SU-DHL-6 (cell line): Measurements from ENCODE around the gene GALNT11.

ENCODE experiments used
- H2AFZ ChIP-seq: fragments of 200-600 bp; sonication (generic); 2 replicates; pipeline ENCODE4 v1.6.1; 2014; ENCODE audit warnings: low read depth, mild to moderate bottlenecking, moderate library complexity, mixed read lengths, antibody characterized with exemption, low read length; ENCODE audit not compliant: severe bottlenecking
- H3F3A ChIP-seq: fragments of 200-600 bp; shearing (Covaris generic); 2 replicates; pipeline ENCODE4 v1.6.0; 2016; ENCODE audit warnings: antibody characterized with exemption, mild to moderate bottlenecking; ENCODE audit not compliant: insufficient read depth
- H3K27ac ChIP-seq: fragments of 200-600 bp; sonication (generic); 2 replicates; pipeline ENCODE4 v1.5.1; 2016; ENCODE audit warnings: low read depth, mild to moderate bottlenecking, low read length, moderate library complexity, mixed read lengths
- H3K27me3 ChIP-seq: fragments of 200-600 bp; sonication (generic), shearing (Covaris generic); 2 replicates; pipeline ENCODE4 v1.6.0; 2014; ENCODE audit warnings: mild to moderate bottlenecking, low read length
- H3K36me3 ChIP-seq: fragments of 200-600 bp; sonication (generic); 2 replicates; pipeline ENCODE4 v1.6.1; 2014; ENCODE audit warnings: mild to moderate bottlenecking, low read length, mixed read lengths
- H3K4me2 ChIP-seq: fragments of 300-600, 200-600 bp; shearing (Covaris generic), sonication (generic); 2 replicates; pipeline ENCODE4 v1.6.0; 2014; ENCODE audit warnings: low read length, low read depth, mild to moderate bottlenecking; ENCODE audit not compliant: poor library complexity, severe bottlenecking
- H3K4me3 ChIP-seq: fragments of 200-600 bp; sonication (generic); 2 replicates; pipeline ENCODE4 v1.5.1; 2014; ENCODE audit warnings: antibody characterized with exemption, low read length, mild to moderate bottlenecking, mixed read lengths; ENCODE audit not compliant: insufficient read depth, poor library complexity, severe bottlenecking
- H3K79me2 ChIP-seq: fragments of 200-600 bp; sonication (generic); 2 replicates; pipeline ENCODE4 v1.6.1; 2014; ENCODE audit warnings: mild to moderate bottlenecking, low read length, moderate library complexity; ENCODE audit not compliant: insufficient read depth
- H3K9ac ChIP-seq: fragments of 200-600 bp; sonication (generic); 2 replicates; pipeline ENCODE4 v1.7.0; 2014; ENCODE audit warnings: mild to moderate bottlenecking, low read length
- H3K9me2 ChIP-seq: fragments of 200-600 bp; sonication (generic); replicated peaks from 2 replicates; pipeline ENCODE4 v1.6.1; 2014; ENCODE audit warnings: low read length; ENCODE audit not compliant: insufficient read depth
- H3K9me3 ChIP-seq: fragments of 200-600 bp; sonication (generic); 2 replicates; pipeline ENCODE4 v1.6.1; 2014; ENCODE audit warnings: low read length, mixed read lengths; ENCODE audit not compliant: insufficient read depth
- H4K20me1 ChIP-seq: fragments of 200-600 bp; sonication (generic); 2 replicates; pipeline ENCODE4 v1.6.1; 2014; ENCODE audit warnings: low read depth, mild to moderate bottlenecking, antibody characterized with exemption, low read length, moderate library complexity, mixed read lengths
- CTCF ChIP-seq: fragments of 200-600 bp; sonication (generic); IDR thresholded peaks from one replicate; pipeline ENCODE4 v1.5.1; 2017; ENCODE audit warnings: antibody characterized with exemption, mild to moderate bottlenecking, low read length, moderate library complexity; ENCODE audit not compliant: insufficient read depth, poor library complexity, severe bottlenecking
- EZH2phosphoT487 ChIP-seq: fragments of 200-600 bp; sonication (generic), shearing (Covaris generic); conservative IDR thresholded peaks from 2 replicates; pipeline ENCODE4 v1.6.1; 2018; ENCODE audit warnings: mild to moderate bottlenecking, antibody characterized with exemption, low read length, moderate library complexity, mixed read lengths

The GALNT11 gene

DNA sequence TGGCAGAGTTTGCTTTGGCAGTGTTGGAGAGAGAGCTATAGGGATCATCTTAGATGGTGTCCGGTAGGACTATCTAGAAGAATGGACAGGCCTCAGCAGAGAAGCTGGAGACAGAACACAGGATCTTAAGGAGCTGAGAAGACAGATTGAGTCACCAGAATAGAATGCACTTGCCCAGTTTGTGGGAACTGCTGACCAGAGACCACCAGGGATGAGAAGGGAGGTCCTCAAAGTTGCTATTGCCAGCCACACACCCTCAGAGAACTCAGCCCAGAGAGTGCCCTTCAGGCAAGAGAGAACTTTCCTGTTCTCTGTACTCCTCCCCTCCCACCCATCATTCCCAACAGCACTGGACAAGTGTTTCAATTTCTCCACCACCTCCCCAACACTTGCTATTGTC, 25.3 kb upstream of the GALNT11 start:
- no peak overlapping the region for H3K4me3 ChIP-seq
- H3K9me2 ChIP-seq = no peaks in the 10 kb centered on the region
- no peak overlapping the region for H3K9ac ChIP-seq
- no peak overlapping the region for H3K27ac ChIP-seq
- no peaks in the 10 kb centered on the region for H4K20me1 ChIP-seq
- no peaks in the 10 kb centered on the region for H3F3A ChIP-seq
- H3K36me3 ChIP-seq = no peaks in the 10 kb centered on the region
- no peak overlapping the region for H2AFZ ChIP-seq
- TF ChIP-seq CTCF = no peak
- no peak for TF ChIP-seq EZH2phosphoT487
- H3K79me2 ChIP-seq = no peaks in the 10 kb centered on the region
- H3K9me3 ChIP-seq = no peaks in the 10 kb centered on the region
- H3K27me3 ChIP-seq = no peaks in the 10 kb centered on the region
- H3K4me2 ChIP-seq = no peak overlapping the region

GRCh38 chr7:152006336-152006735, 19.1 kb upstream of the GALNT11 start:
- H3K4me2 ChIP-seq = no peak overlapping the region
- no peak overlapping the region for H3K27ac ChIP-seq
- H3K79me2 ChIP-seq = no peaks in the 10 kb centered on the region
- H3F3A ChIP-seq = no peaks in the 10 kb centered on the region
- no peak overlapping the region for H2AFZ ChIP-seq
- no peak overlapping the region for H3K9ac ChIP-seq
- H3K9me2 ChIP-seq = no peaks in the 10 kb centered on the region
- H3K4me3 ChIP-seq = no peak overlapping the region
- no peaks in the 10 kb centered on the region for H3K36me3 ChIP-seq
- no peaks in the 10 kb centered on the region for H3K27me3 ChIP-seq
- TF ChIP-seq CTCF (no peak), EZH2phosphoT487 (no peak)
- H4K20me1 ChIP-seq = no peaks in the 10 kb centered on the region
- H3K9me3 ChIP-seq = no peaks in the 10 kb centered on the region

- H3K4me2 ChIP-seq = no peak overlapping the region
- H3K9ac ChIP-seq = no peak overlapping the region
- no peaks in the 10 kb centered on the region for H3K27me3 ChIP-seq
- no peak overlapping the region for H3K4me3 ChIP-seq
- no peaks in the 10 kb centered on the region for H3K9me2 ChIP-seq
- no peaks in the 10 kb centered on the region for H3K36me3 ChIP-seq
- TF ChIP-seq EZH2phosphoT487 (no peak), CTCF (no peak)
- H2AFZ ChIP-seq = no peak overlapping the region
- H3K79me2 ChIP-seq = no peaks in the 10 kb centered on the region
- no peak overlapping the region for H3K27ac ChIP-seq
- no peaks in the 10 kb centered on the region for H3F3A ChIP-seq
- H3K9me3 ChIP-seq = no peaks in the 10 kb centered on the region
- H4K20me1 ChIP-seq = no peaks in the 10 kb centered on the region
Observed at GRCh38 chr7:152011860-152012259, 13.6 kb upstream of the GALNT11 start.

GRCh38 chr7:152013230-152013629, 12.2 kb upstream of the GALNT11 start:
- H3K27ac ChIP-seq = no peak overlapping the region
- H4K20me1 ChIP-seq = no peaks in the 10 kb centered on the region
- H3K9me3 ChIP-seq = no peaks in the 10 kb centered on the region
- H3K27me3 ChIP-seq = no peaks in the 10 kb centered on the region
- no peak overlapping the region for H3K9ac ChIP-seq
- H3K79me2 ChIP-seq = no peaks in the 10 kb centered on the region
- no peaks in the 10 kb centered on the region for H3K36me3 ChIP-seq
- H3K9me2 ChIP-seq = no peaks in the 10 kb centered on the region
- TF ChIP-seq CTCF (no peak), EZH2phosphoT487 (no peak)
- no peak overlapping the region for H2AFZ ChIP-seq
- no peak overlapping the region for H3K4me3 ChIP-seq
- H3K4me2 ChIP-seq = no peak overlapping the region
- no peaks in the 10 kb centered on the region for H3F3A ChIP-seq
